ENCODE measurements around the gene GOLGA1. TPM values are rescaled to one million over a fixed set of nuclear protein-coding genes. Genes with fewer than 3 reads are reported as not detected.

GOLGA1 gene
- total RNA-seq, 6 donors from 2014 or later, result 15.5 to 53.4 (median 19.8) TPM

GRCh38 chr9:124881138-124881743 lies 59.6 kb downstream of the GOLGA1 start:
- H3K27me3 ChIP-seq, result no peaks in the 10 kb centered on the region
- H3K36me3 ChIP-seq, result peaks cover 12 to 94% (median 79%) of the 10 kb centered on the region in 4 donors
- TF ChIP-seq POLR2AphosphoS5 (IDR thresholded peaks at IDR 0.05) (no peak), EP300 (IDR thresholded peaks at IDR 0.05) (no peak), CTCF (IDR thresholded peaks at IDR 0.05) (no peak), POLR2A (IDR thresholded peaks at IDR 0.05) (no peak)
- H3K4me1 ChIP-seq, result peaks cover 0 to 7% (median 3%) of the 10 kb centered on the region in 4 donors
- ATAC-seq (ENCODE audit: low FRiP score in 2 of 2), result no peak
- peak in 1 of 2 donors; percentile 54 for DNase-seq
- no peaks in the 10 kb centered on the region for H3K9me3 ChIP-seq
- H3K4me3 ChIP-seq, result no peak overlapping the region
- H3K27ac ChIP-seq, result no peak overlapping the region
- 92% methylated on average over 15 to 16 of the region's 16 CpGs for WGBS, 2 donors

DNA sequence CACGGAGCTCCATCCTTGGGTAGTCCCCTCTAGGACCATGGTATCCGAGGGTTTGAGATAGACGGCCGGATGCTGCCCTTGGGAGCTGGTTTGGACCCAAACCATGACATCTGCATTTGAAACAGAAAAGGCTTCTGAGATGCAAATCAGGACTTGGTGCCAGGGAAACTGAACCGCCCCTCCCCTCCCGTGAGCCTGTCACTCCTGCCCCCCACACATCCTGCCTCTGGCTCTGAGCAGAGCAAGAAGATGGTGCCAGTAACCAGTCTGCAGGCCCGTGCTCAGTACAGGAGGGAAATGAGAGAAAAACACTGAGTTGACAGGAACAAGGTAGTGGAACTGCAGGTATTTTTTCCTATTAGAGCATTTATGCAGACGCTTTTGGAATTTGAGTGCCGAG lies 60.4 kb downstream of the GOLGA1 start:
- no peak for TF ChIP-seq CTCF (IDR thresholded peaks at IDR 0.05)
- TF ChIP-seq POLR2A (IDR thresholded peaks at IDR 0.05), result no peak
- no peak for TF ChIP-seq EP300 (IDR thresholded peaks at IDR 0.05)
- TF ChIP-seq POLR2AphosphoS5 (IDR thresholded peaks at IDR 0.05), result no peak
- DNase-seq (no peak), ATAC-seq (ENCODE audit: low FRiP score in 2 of 2) (no peak)
- WGBS, 2 donors, result 75% methylated on average over 9 of the region's 9 CpGs
- H3K4me1 ChIP-seq, result peaks cover 0 to 7% (median 3%) of the 10 kb centered on the region in 4 donors
- no peak overlapping the region for H3K4me3 ChIP-seq
- no peaks in the 10 kb centered on the region for H3K27me3 ChIP-seq
- peaks cover 20 to 94% (median 79%) of the 10 kb centered on the region in 4 donors for H3K36me3 ChIP-seq
- no peaks in the 10 kb centered on the region for H3K9me3 ChIP-seq
- no peak overlapping the region for H3K27ac ChIP-seq

DNA sequence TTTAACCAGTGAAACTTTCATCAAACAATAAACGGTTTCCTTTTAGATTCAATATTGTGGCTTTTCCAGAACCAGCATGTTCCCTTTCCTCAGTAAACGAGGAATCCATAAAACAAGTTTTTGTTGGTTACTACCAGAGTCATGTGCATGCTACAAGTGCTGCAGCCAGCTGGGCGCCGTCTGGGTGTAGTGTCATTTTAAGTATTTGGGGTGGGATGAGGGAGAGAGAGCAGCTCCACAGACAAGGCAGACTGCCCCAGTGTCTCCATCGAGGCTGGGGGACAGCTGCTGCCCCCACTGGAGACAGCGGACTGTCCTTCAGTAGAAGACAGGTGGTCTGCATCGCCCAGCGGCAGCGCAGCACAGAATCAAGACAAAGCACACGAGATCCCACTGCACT lies 61.7 kb downstream of the GOLGA1 start:
- ATAC-seq (ENCODE audit: low FRiP score in 2 of 2) (no peak), DNase-seq (peak in 1 of 2 donors; percentile 36)
- TF ChIP-seq EP300 (IDR thresholded peaks at IDR 0.05), result no peak
- no peak for TF ChIP-seq CTCF (IDR thresholded peaks at IDR 0.05)
- TF ChIP-seq POLR2AphosphoS5 (IDR thresholded peaks at IDR 0.05), result no peak
- TF ChIP-seq POLR2A (IDR thresholded peaks at IDR 0.05), result no peak
- Histone ChIP-seq H3K9me3 (no peaks in the 10 kb centered on the region), H3K4me1 (peaks cover 0 to 9% (median 4%) of the 10 kb centered on the region in 4 donors), H3K27me3 (no peaks in the 10 kb centered on the region), H3K27ac (no peak overlapping the region), H3K36me3 (peaks cover 29 to 94% (median 82%) of the 10 kb centered on the region in 4 donors), H3K4me3 (no peak overlapping the region)
- 74 to 79% methylated on average over 10 of the region's 10 CpGs for WGBS, 2 donors

- no peaks in the 10 kb centered on the region for H3K27me3 ChIP-seq
- H3K4me1 ChIP-seq, result peaks cover 5 to 16% (median 11%) of the 10 kb centered on the region in 4 donors
- ATAC-seq (ENCODE audit: low FRiP score in 2 of 2), result no peak
- H3K9me3 ChIP-seq, result no peaks in the 10 kb centered on the region
- DNase-seq, result no peak
- H3K27ac ChIP-seq, result no peak overlapping the region
- 90 to 96% methylated on average over 6 of the region's 6 CpGs for WGBS, 2 donors
- no peak overlapping the region for H3K4me3 ChIP-seq
- H3K36me3 ChIP-seq, result peaks cover 29 to 98% (median 88%) of the 10 kb centered on the region in 4 donors
- TF ChIP-seq CTCF (IDR thresholded peaks at IDR 0.05), result no peak
- TF ChIP-seq POLR2AphosphoS5 (IDR thresholded peaks at IDR 0.05), result no peak
- TF ChIP-seq EP300 (IDR thresholded peaks at IDR 0.05), result no peak
- TF ChIP-seq POLR2A (IDR thresholded peaks at IDR 0.05), result no peak
These were observed 62.4 kb downstream of the GOLGA1 start for GRCh38 chr9:124878518-124878917.

DNA sequence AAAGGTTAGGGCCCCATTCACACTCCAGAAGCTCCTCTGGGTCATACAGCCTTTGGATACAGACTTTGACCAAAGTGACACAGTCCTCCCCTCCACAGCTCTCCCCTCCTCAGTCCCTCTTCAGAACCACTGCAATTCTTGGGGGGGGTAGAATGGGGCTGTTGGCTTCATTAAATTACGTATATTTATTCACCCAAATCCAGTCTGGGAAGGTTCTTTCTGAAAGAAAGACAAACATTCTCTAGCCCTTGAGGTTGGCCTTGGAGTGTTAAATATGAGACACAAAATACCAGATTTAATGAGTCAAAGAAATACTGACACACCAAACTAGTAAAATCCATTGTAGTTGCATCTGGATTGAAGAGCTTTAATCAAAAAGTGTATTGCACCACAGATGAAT lies 62.9 kb downstream of the GOLGA1 start:
- no peaks in the 10 kb centered on the region for H3K27me3 ChIP-seq
- no peak overlapping the region for H3K27ac ChIP-seq
- no peak for DNase-seq
- TF ChIP-seq POLR2AphosphoS5 (IDR thresholded peaks at IDR 0.05) (no peak), POLR2A (IDR thresholded peaks at IDR 0.05) (no peak), CTCF (IDR thresholded peaks at IDR 0.05) (no peak), EP300 (IDR thresholded peaks at IDR 0.05) (no peak)
- H3K9me3 ChIP-seq, result no peaks in the 10 kb centered on the region
- peaks cover 29 to 100% (median 92%) of the 10 kb centered on the region in 4 donors for H3K36me3 ChIP-seq
- H3K4me1 ChIP-seq, result peaks cover 10 to 21% (median 16%) of the 10 kb centered on the region in 4 donors
- no peak overlapping the region for H3K4me3 ChIP-seq
- peak in 1 of 2 donors; percentile 44 for ATAC-seq (ENCODE audit: low FRiP score in 2 of 2)
- 56 to 67% methylated on average over 1 of the region's 1 CpG for WGBS, 2 donors

Measured in upper lobe of left lung (tissue), 6 donors.